T-helper 2 cell treated with Interferon-gamma antibody and Interleukin-4, amounts not matched to agents 5 μg/mL and 100 μg/mL, for 36 hours (primary cell): ENCODE results near the gene LIME1.

Source experiments
- DNase-seq: peaks from one replicate; pipeline ENCODE4 v3.0.0; 2021; ENCODE audit warnings: low spot score
- H3K27ac Mint-ChIP-seq: one replicate; pipeline ENCODE4 v1.8.0; 2021; ENCODE audit warnings: mild to moderate bottlenecking, mixed read lengths
- H3K27me3 Mint-ChIP-seq: one replicate; pipeline ENCODE4 v1.8.0; 2021; ENCODE audit warnings: low read depth, mixed read lengths
- H3K36me3 Mint-ChIP-seq: one replicate; pipeline ENCODE4 v1.8.0; 2021; ENCODE audit warnings: low read depth, mixed read lengths
- H3K4me1 Mint-ChIP-seq: one replicate; pipeline ENCODE4 v1.8.0; 2021; ENCODE audit warnings: low read depth, mixed read lengths
- H3K4me3 Mint-ChIP-seq: one replicate; pipeline ENCODE4 v1.8.0; 2022; ENCODE audit warnings: mild to moderate bottlenecking, moderate library complexity, mixed read lengths
- H3K9me3 Mint-ChIP-seq: one replicate; pipeline ENCODE4 v1.8.0; 2021; ENCODE audit warnings: mixed read lengths

LIME1 gene

DNA sequence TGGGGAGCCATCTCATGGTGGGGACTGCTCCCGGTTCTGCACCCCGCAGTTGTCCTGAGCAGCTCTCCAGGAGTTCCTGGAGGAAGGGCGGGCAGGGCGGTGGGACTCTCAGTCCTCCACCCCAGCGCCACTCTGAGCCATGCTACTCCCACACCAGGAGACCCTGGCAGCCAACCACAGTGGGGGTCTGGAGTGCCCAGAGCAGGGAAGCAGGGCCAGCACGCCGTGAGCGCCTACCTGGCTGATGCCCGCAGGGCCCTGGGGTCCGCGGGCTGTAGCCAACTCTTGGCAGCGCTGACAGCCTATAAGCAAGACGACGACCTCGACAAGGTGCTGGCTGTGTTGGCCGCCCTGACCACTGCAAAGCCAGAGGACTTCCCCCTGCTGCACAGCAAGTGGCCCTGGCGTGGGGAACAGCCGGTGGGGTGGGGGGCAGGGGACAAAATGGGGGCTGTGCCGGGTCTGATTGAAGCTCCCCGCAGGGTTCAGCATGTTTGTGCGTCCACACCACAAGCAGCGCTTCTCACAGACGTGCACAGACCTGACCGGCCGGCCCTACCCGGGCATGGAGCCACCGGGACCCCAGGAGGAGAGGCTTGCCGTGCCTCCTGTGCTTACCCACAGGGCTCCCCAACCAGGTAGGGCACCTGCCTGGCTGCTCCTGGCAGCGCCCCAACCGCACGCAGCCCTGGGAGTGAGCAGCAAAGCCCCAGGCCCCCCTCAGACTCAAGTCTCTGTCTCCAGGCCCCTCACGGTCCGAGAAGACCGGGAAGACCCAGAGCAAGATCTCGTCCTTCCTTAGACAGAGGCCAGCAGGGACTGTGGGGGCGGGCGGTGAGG, 41.7 kb upstream of the LIME1 start:
- no peak overlapping the region for H3K4me3 Mint-ChIP-seq
- no peaks in the 10 kb centered on the region for H3K4me1 Mint-ChIP-seq
- no peak for DNase-seq
- no peaks in the 10 kb centered on the region for H3K9me3 Mint-ChIP-seq
- H3K27ac Mint-ChIP-seq: no peak overlapping the region
- peaks cover 13% of the 10 kb centered on the region for H3K36me3 Mint-ChIP-seq
- peaks cover 2% of the 10 kb centered on the region for H3K27me3 Mint-ChIP-seq

DNA sequence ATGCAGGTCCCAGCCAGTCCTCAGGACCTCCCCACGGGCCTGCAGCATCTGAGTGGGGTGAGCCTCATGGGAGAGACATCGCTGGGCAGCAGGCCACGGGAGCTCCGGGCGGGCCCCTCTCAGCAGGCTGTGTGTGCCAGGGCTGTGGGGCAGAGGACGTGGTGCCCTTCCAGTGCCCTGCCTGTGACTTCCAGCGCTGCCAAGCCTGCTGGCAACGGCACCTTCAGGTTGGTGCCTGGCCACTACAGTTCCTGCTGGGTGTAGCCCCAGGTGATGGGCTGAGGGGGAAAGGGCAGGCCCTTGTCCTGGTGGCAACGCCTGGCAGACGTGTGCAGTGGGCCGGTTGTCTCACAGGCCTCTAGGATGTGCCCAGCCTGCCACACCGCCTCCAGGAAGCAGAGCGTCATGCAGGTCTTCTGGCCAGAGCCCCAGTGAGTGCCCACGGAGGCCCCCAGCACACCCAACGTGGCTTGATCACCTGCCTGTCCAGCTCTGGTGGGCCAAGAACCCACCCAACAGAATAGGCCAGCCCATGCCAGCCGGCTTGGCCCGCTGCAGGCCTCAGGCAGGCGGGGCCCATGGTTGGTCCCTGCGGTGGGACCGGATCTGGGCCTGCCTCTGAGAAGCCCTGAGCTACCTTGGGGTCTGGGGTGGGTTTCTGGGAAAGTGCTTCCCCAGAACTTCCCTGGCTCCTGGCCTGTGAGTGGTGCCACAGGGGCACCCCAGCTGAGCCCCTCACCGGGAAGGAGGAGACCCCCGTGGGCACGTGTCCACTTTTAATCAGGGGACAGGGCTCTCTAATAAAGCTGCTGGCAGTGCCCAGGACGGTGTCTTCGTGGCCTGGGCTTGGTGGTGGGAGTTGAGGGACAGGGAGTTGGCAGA, 40.8 kb upstream of the LIME1 start:
- Mint-ChIP-seq H3K4me3 (no peak overlapping the region), H3K4me1 (no peaks in the 10 kb centered on the region), H3K27me3 (peaks cover 2% of the 10 kb centered on the region), H3K36me3 (peaks cover 13% of the 10 kb centered on the region), H3K9me3 (no peaks in the 10 kb centered on the region), H3K27ac (no peak overlapping the region)
- DNase-seq: no peak

DNA sequence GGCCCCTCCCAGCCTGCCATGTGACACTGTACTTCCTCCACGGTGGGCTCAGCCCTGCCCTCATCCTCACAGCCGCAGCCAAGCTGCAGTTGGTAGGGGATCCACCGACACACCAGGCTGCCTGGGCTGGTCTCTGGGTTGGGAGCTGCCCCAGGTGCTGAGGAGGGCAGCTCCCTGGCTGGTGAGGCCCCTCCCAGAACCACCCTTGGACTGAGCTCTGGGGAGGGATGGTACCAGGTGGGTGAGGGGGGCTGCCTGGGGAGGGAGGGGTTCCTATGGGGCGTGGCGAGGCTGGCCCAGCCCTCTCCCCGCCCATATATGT, 40.2 kb upstream of the LIME1 start:
- Mint-ChIP-seq H3K4me1 (no peaks in the 10 kb centered on the region), H3K36me3 (peaks cover 12% of the 10 kb centered on the region), H3K27ac (no peak overlapping the region), H3K27me3 (peaks cover 2% of the 10 kb centered on the region), H3K4me3 (no peak overlapping the region), H3K9me3 (no peaks in the 10 kb centered on the region)
- DNase-seq: no peak

DNA sequence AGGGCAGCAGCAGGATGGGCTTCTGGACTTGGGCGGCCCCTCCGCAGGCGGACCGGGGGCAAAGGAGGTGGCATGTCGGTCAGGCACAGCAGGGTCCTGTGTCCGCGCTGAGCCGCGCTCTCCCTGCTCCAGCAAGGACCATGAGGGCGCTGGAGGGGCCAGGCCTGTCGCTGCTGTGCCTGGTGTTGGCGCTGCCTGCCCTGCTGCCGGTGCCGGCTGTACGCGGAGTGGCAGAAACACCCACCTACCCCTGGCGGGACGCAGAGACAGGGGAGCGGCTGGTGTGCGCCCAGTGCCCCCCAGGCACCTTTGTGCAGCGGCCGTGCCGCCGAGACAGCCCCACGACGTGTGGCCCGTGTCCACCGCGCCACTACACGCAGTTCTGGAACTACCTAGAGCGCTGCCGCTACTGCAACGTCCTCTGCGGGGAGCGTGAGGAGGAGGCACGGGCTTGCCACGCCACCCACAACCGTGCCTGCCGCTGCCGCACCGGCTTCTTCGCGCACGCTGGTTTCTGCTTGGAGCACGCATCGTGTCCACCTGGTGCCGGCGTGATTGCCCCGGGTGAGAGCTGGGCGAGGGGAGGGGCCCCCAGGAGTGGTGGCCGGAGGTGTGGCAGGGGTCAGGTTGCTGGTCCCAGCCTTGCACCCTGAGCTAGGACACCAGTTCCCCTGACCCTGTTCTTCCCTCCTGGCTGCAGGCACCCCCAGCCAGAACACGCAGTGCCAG, 39.7 kb upstream of the LIME1 start, which contains the start of gene TNFRSF6B:
TNFRSF6B (plus strand) TSS at position 25 of the 729 bp plus-strand sequence; CDS start at position 141, 116 bp downstream.
- peaks cover 9% of the 10 kb centered on the region for H3K36me3 Mint-ChIP-seq
- no peak within 1 kb of the TSS for H3K4me3 Mint-ChIP-seq
- H3K27ac Mint-ChIP-seq: peak within 1 kb of the TSS; percentile 36
- peaks cover 2% of the 10 kb centered on the region for H3K27me3 Mint-ChIP-seq
- no peak for DNase-seq
- H3K9me3 Mint-ChIP-seq: no peaks in the 10 kb centered on the region
- no peaks in the 10 kb centered on the region for H3K4me1 Mint-ChIP-seq

DNA sequence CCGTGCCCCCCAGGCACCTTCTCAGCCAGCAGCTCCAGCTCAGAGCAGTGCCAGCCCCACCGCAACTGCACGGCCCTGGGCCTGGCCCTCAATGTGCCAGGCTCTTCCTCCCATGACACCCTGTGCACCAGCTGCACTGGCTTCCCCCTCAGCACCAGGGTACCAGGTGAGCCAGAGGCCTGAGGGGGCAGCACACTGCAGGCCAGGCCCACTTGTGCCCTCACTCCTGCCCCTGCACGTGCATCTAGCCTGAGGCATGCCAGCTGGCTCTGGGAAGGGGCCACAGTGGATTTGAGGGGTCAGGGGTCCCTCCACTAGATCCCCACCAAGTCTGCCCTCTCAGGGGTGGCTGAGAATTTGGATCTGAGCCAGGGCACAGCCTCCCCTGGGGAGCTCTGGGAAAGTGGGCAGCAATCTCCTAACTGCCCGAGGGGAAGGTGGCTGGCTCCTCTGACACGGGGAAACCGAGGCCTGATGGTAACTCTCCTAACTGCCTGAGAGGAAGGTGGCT, 39.1 kb upstream of the LIME1 start:
- DNase-seq: no peak
- Mint-ChIP-seq H3K27ac (peak overlapping the region; percentile 36), H3K9me3 (no peaks in the 10 kb centered on the region), H3K4me1 (no peaks in the 10 kb centered on the region), H3K27me3 (peaks cover 2% of the 10 kb centered on the region), H3K36me3 (peaks cover 7% of the 10 kb centered on the region), H3K4me3 (no peak overlapping the region)

DNA sequence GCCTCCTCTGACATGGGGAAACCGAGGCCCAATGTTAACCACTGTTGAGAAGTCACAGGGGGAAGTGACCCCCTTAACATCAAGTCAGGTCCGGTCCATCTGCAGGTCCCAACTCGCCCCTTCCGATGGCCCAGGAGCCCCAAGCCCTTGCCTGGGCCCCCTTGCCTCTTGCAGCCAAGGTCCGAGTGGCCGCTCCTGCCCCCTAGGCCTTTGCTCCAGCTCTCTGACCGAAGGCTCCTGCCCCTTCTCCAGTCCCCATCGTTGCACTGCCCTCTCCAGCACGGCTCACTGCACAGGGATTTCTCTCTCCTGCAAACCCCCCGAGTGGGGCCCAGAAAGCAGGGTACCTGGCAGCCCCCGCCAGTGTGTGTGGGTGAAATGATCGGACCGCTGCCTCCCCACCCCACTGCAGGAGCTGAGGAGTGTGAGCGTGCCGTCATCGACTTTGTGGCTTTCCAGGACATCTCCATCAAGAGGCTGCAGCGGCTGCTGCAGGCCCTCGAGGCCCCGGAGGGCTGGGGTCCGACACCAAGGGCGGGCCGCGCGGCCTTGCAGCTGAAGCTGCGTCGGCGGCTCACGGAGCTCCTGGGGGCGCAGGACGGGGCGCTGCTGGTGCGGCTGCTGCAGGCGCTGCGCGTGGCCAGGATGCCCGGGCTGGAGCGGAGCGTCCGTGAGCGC, 38.5 kb upstream of the LIME1 start:
- no peaks in the 10 kb centered on the region for H3K9me3 Mint-ChIP-seq
- H3K36me3 Mint-ChIP-seq: peaks cover 5% of the 10 kb centered on the region
- H3K27me3 Mint-ChIP-seq: peaks cover 2% of the 10 kb centered on the region
- H3K4me3 Mint-ChIP-seq: no peak overlapping the region
- no peaks in the 10 kb centered on the region for H3K4me1 Mint-ChIP-seq
- no peak for DNase-seq
- H3K27ac Mint-ChIP-seq: no peak overlapping the region

DNA sequence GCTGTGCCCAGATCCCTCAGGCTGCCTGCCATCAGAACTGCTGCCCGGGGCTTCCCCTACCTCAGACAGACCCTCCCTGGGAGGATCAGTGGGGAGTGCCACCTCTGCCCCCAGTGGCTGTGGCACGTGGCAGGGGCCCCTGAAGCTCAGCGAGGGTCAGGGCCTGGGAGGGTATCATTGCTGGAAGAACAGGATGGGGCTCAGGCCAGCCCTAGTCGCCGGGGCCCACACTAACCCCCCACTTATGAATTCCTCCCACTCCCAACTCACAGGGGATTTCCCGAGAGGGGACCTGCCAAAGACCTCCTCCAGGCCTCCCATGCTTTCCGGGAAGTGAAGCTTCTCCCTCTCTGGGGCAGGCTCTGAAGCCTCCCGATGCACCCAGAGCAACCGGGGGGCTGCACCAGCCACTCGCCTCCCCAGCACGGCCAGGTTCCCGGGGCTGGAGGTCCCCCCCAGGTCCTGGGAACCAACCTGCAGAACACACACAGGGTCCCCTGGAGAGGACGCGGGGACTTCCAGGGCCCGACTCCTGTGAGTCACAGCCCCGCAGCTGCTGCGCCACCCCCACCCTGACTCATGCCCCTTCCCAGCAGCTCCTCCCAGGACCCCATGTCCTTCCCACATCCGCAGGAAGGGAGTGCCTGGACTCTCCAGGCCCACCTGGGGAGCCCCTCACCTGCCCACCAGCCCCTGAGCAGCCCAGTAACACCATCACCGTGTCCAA, 37.6 kb upstream of the LIME1 start:
- Mint-ChIP-seq H3K27me3 (no peaks in the 10 kb centered on the region), H3K9me3 (no peaks in the 10 kb centered on the region), H3K4me3 (no peak overlapping the region), H3K27ac (no peak overlapping the region), H3K36me3 (peaks cover 2% of the 10 kb centered on the region), H3K4me1 (no peaks in the 10 kb centered on the region)
- peak; percentile 50 for DNase-seq

DNA sequence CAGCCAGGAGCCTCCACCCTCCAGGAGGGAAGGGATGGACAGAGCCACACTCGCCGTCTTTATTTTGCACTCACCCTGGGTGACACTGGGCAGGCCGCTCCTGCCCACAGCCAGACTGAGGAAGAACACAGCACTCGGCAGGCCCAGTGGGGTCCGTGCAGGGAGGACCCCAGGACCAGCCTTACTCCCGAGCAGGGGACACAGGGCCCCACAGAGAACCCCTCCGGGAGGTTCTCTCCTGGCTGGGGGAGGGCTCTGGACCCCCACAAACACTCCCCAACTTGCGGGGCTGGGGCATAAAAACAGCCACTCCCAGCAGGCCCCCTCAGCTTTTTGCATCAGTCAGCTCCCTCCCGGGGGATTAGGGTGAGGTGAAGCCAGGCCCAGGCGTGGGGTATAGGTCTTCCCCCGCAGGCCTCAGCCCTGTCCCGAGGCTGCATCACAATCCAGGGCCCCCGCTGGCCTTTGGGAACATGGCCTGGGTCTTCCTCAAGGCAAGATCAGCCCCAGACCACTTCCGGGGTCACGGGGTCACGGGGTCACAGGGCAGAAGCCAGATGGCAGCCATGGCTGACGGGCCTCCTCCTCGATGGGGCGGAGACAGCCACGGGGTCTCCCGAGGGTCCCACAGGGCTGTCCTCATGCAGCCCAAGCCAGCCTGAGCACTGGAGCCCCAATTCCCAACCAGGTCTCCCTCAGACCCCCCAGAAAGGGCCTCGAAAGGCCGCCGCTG, 36.8 kb upstream of the LIME1 start:
- no peak overlapping the region for H3K27ac Mint-ChIP-seq

DNA sequence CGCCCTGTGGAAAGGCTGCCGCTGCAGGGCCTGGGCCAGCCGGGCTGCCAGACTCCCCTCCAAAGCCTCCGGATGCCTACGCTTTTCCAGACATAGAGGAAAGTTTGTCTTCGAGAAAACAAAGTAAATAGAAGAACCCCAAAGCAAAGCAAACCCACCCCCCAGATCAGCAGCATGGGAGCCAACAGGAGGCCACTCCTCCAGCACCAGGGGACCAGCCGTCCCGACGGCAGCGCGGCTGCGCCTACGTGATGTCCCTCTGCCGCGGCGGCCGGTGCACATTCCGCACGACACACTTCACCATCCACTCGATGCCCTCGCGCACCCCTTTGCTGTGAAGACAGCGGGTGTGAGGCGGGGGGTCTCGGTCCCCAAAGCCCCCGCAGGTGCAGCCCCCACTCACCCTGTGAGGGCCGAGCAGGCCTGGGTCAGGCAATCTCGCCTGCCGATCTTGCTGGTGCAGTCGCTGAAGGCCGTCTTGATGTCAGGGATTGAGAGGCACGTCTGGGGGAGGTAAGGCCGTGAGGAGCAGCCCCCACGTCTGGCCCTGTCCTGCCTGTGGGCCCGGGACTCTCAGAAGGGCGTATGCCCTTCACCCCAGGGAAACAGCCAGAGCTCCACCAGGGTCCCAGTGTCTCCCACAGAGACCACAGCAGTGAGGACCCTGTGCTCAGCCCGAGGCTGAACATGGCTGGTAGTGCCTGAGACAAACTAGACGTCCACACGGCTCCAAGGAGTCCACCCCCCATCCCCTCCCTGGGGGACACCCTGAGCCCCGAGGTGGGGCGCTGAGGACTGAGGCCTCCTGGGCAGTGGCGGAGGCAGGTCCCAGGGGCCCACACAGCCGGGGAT, 36.0 kb upstream of the LIME1 start:
- Mint-ChIP-seq H3K9me3 (no peaks in the 10 kb centered on the region), H3K4me1 (peaks cover 3% of the 10 kb centered on the region), H3K27ac (no peak overlapping the region), H3K36me3 (peaks cover 7% of the 10 kb centered on the region), H3K4me3 (no peak overlapping the region), H3K27me3 (no peaks in the 10 kb centered on the region)
- no peak for DNase-seq

More for the DNA sequence above, 36.8 kb upstream of the LIME1 start:
- H3K27me3 Mint-ChIP-seq: no peaks in the 10 kb centered on the region
- no peaks in the 10 kb centered on the region for H3K9me3 Mint-ChIP-seq
- no peaks in the 10 kb centered on the region for H3K4me1 Mint-ChIP-seq
- H3K36me3 Mint-ChIP-seq: no peaks in the 10 kb centered on the region
- no peak for DNase-seq
- no peak overlapping the region for H3K4me3 Mint-ChIP-seq

DNA sequence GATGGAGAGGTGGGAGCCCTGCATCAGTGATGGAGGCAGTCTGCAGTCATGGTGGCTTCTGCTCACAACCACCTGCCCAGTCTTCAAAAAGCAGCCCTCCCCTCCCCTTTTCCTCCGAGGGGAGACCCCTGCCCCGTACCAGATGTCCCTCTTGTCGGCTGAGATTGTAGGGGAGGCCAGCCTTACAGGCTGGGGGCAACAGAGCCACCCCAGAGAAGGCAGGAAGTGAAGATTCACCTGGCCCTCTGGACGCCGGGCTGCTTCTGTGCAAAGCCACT, 35.5 kb upstream of the LIME1 start:
- Mint-ChIP-seq H3K9me3 (no peaks in the 10 kb centered on the region), H3K4me1 (peaks cover 8% of the 10 kb centered on the region), H3K27ac (no peak overlapping the region), H3K4me3 (no peak overlapping the region), H3K36me3 (peaks cover 12% of the 10 kb centered on the region), H3K27me3 (no peaks in the 10 kb centered on the region)
- DNase-seq: no peak

DNA sequence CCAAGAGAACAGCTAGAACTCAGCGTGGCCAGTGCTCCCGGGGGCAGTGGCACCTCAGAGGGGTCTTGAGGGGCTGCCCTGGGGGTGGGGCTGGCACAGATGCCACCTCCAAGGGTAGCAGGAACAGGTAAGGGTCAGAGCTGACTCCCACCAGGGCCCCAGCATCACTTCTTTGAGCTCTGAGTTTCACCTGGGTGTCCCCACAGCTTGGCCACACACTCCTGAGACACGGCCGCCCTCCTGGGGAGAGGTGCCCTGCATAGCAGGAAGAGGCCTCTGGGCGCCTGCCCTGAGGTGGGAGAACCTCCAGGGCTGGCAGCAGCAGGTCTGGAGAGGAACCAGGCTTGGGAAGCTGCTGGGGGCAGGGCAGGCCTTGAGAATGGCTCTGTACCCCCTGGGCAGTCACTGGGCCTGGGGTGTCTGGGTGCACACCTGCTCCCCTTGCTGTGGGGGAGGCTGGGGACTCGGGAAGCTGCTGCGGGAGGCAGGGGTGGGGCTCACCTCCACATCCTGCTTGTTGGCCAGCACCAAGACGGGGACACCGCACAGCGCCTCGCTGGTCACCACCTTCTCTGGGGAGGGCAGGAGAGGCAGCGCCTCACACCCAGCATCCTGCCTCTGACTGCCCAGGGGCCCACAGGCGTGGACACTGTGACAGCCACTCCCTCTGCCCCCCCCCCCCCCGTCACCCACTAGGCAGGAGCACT, 35.0 kb upstream of the LIME1 start:
- H3K36me3 Mint-ChIP-seq: peaks cover 17% of the 10 kb centered on the region
- DNase-seq: no peak
- H3K4me3 Mint-ChIP-seq: no peak overlapping the region
- H3K27ac Mint-ChIP-seq: no peak overlapping the region
- H3K27me3 Mint-ChIP-seq: no peaks in the 10 kb centered on the region
- no peaks in the 10 kb centered on the region for H3K9me3 Mint-ChIP-seq
- peaks cover 11% of the 10 kb centered on the region for H3K4me1 Mint-ChIP-seq
